BLaER1 (cell line): Measurements from ENCODE around the gene CLSTN3.

Experiments used
- H3K27ac ChIP-seq: shearing (Covaris generic); formaldehyde crosslinking; 2 replicates; pipeline ENCODE4 v1.8.1; 2022
- H3K27me3 ChIP-seq: shearing (Covaris generic); formaldehyde crosslinking; 2 replicates; pipeline ENCODE4 v1.8.1; 2022
- H3K36me3 ChIP-seq: shearing (Covaris generic); formaldehyde crosslinking; 2 replicates; pipeline ENCODE4 v1.8.1; 2022
- H3K4me1 ChIP-seq: shearing (Covaris generic); formaldehyde crosslinking; 2 replicates; pipeline ENCODE4 v1.8.1; 2022
- H3K4me2 ChIP-seq: shearing (Covaris generic); formaldehyde crosslinking; 2 replicates; pipeline ENCODE4 v1.8.1; 2022
- H3K4me3 ChIP-seq: shearing (Covaris generic); formaldehyde crosslinking; 2 replicates; pipeline ENCODE4 v1.8.1; 2022
- H3K9ac ChIP-seq: shearing (Covaris generic); formaldehyde crosslinking; 2 replicates; pipeline ENCODE4 v1.8.1; 2022
- H3K9me3 ChIP-seq: shearing (Covaris generic); formaldehyde crosslinking; 2 replicates; pipeline ENCODE4 v1.8.1; 2022
- H4K20me1 ChIP-seq: shearing (Covaris generic); formaldehyde crosslinking; 2 replicates; pipeline ENCODE4 v1.8.1; 2022
- Cebpa-rat ChIP-seq: shearing (Covaris generic); IDR thresholded peaks from 2 replicates; pipeline ENCODE4 v1.8.1; 2022

Gene CLSTN3

GRCh38 chr12:7134396-7135166 is 4.4 kb downstream of the CLSTN3 start:
- Histone ChIP-seq H3K9me3 (no peaks in the 10 kb centered on the region), H3K36me3 (peaks cover 65% of the 10 kb centered on the region), H4K20me1 (peaks cover 12% of the 10 kb centered on the region; the same call in 1 of the 2 replicates), H3K4me2 (no peak overlapping the region), H3K4me1 (peaks cover 31% of the 10 kb centered on the region), H3K9ac (no peak overlapping the region), H3K27ac (no peak overlapping the region), H3K4me3 (no peak overlapping the region), H3K27me3 (no peaks in the 10 kb centered on the region)
- TF ChIP-seq Cebpa-rat: no peak

- peaks cover 12% of the 10 kb centered on the region; the same call in 1 of the 2 replicates for H4K20me1 ChIP-seq
- H3K27ac ChIP-seq: no peak overlapping the region
- peaks cover 25% of the 10 kb centered on the region for H3K4me1 ChIP-seq
- no peaks in the 10 kb centered on the region for H3K27me3 ChIP-seq
- H3K36me3 ChIP-seq: peaks cover 79% of the 10 kb centered on the region
- no peak overlapping the region for H3K4me2 ChIP-seq
- H3K9me3 ChIP-seq: no peaks in the 10 kb centered on the region
- no peak for TF ChIP-seq Cebpa-rat
- no peak overlapping the region for H3K4me3 ChIP-seq
- H3K9ac ChIP-seq: no peak overlapping the region
Observed at GRCh38 chr12:7136071-7136470, 5.9 kb downstream of the CLSTN3 start.

- Histone ChIP-seq H3K27ac (no peak overlapping the region), H4K20me1 (peaks cover 12% of the 10 kb centered on the region; the same call in 1 of the 2 replicates), H3K9me3 (no peaks in the 10 kb centered on the region), H3K27me3 (no peaks in the 10 kb centered on the region), H3K4me2 (no peak overlapping the region), H3K9ac (no peak overlapping the region), H3K4me3 (no peak overlapping the region), H3K36me3 (peaks cover 85% of the 10 kb centered on the region), H3K4me1 (peaks cover 19% of the 10 kb centered on the region)
- TF ChIP-seq Cebpa-rat: no peak
Observed at GRCh38 chr12:7136676-7137075, 6.5 kb downstream of the CLSTN3 start.

GRCh38 chr12:7137908-7138307 is 7.7 kb downstream of the CLSTN3 start:
- H3K27me3 ChIP-seq: no peaks in the 10 kb centered on the region
- no peak overlapping the region for H3K4me2 ChIP-seq
- TF ChIP-seq Cebpa-rat: no peak
- H3K4me3 ChIP-seq: no peak overlapping the region
- no peak overlapping the region for H3K27ac ChIP-seq
- H3K9ac ChIP-seq: no peak overlapping the region
- H3K9me3 ChIP-seq: no peaks in the 10 kb centered on the region
- H3K4me1 ChIP-seq: peaks cover 6% of the 10 kb centered on the region
- H4K20me1 ChIP-seq: 0 out of 2 replicates have a peak, but pooled peaks cover 4% of the 10 kb centered on the region
- peaks cover 95% of the 10 kb centered on the region for H3K36me3 ChIP-seq

- Histone ChIP-seq H3K27ac (no peak overlapping the region), H3K27me3 (no peaks in the 10 kb centered on the region), H3K9ac (no peak overlapping the region), H4K20me1 (no peaks in the 10 kb centered on the region), H3K4me1 (no peaks in the 10 kb centered on the region), H3K4me2 (no peak overlapping the region), H3K9me3 (no peaks in the 10 kb centered on the region), H3K4me3 (no peak overlapping the region), H3K36me3 (peaks cover 93% of the 10 kb centered on the region)
- TF ChIP-seq Cebpa-rat: no peak
Observed at GRCh38 chr12:7139200-7139599, 9.0 kb downstream of the CLSTN3 start.

DNA sequence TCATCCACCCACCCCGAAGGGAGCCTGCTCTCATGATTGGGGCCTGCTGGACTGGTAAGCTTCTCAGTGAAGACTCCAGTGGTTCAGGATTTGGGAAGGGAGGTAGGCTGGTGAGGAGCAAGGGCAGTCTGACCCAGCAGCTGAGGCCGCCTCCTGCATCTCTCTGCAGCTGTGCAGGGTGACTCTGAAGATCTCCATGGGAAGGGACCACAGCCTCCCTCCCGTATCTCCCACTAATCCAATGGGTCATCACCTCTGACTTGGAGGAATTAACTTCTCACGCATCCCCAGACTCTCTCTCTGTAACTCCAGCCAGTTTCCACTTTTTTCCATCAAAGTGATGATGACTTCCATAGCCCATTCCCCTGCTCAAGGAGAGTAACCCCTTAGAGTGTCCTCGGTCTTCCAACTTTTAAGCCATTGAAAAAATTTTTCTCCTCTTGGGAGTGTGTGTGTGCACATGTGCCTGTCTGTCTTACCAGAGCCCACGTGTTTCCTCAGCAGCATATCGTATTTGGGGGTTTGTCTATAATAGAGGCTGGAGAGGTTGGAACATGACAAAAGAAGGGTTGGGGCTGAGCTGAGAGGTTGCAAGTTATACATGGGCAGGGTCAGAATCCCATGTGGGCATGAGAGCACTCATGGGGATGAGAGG is 11.3 kb downstream of the CLSTN3 start:
- H3K4me1 ChIP-seq: no peaks in the 10 kb centered on the region
- no peak overlapping the region for H3K27ac ChIP-seq
- no peaks in the 10 kb centered on the region for H3K27me3 ChIP-seq
- H4K20me1 ChIP-seq: no peaks in the 10 kb centered on the region
- no peak overlapping the region for H3K4me2 ChIP-seq
- no peak for TF ChIP-seq Cebpa-rat
- H3K9ac ChIP-seq: no peak overlapping the region
- no peaks in the 10 kb centered on the region for H3K9me3 ChIP-seq
- peaks cover 89% of the 10 kb centered on the region for H3K36me3 ChIP-seq
- no peak overlapping the region for H3K4me3 ChIP-seq

- H3K4me3 ChIP-seq: no peak overlapping the region
- H3K27ac ChIP-seq: no peak overlapping the region
- H3K36me3 ChIP-seq: peaks cover 89% of the 10 kb centered on the region
- no peak overlapping the region for H3K9ac ChIP-seq
- H3K4me1 ChIP-seq: no peaks in the 10 kb centered on the region
- no peaks in the 10 kb centered on the region for H4K20me1 ChIP-seq
- H3K4me2 ChIP-seq: no peak overlapping the region
- no peaks in the 10 kb centered on the region for H3K9me3 ChIP-seq
- TF ChIP-seq Cebpa-rat: no peak
- no peaks in the 10 kb centered on the region for H3K27me3 ChIP-seq
Observed at GRCh38 chr12:7142056-7142644, 12.0 kb downstream of the CLSTN3 start.

- TF ChIP-seq Cebpa-rat: no peak
- Histone ChIP-seq H4K20me1 (no peaks in the 10 kb centered on the region), H3K4me1 (no peaks in the 10 kb centered on the region), H3K4me2 (no peak overlapping the region), H3K27ac (no peak overlapping the region), H3K9ac (no peak overlapping the region), H3K36me3 (peaks cover 87% of the 10 kb centered on the region), H3K4me3 (no peak overlapping the region), H3K9me3 (no peaks in the 10 kb centered on the region), H3K27me3 (no peaks in the 10 kb centered on the region)
Observed at GRCh38 chr12:7142809-7143465, 12.8 kb downstream of the CLSTN3 start.

DNA sequence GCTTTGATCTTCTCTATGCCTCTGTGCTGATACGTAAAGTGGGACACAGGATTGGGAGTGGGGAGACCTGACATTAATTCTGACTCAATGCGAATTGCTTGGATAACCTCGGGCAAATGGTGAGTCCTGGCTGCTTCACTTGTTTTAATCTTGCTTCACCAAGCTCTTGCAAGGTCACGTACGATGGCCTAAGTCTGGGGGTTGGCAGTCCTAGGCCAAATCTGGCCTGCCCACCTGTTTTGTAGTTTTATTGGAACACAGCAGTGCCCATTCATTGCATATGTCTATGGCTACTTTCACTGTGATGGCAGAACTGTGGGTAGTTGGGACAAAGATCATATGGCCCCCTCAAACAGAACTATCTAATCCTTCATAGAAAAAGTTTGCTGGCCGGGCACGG is 13.4 kb downstream of the CLSTN3 start:
- H3K9me3 ChIP-seq: no peaks in the 10 kb centered on the region
- no peak for TF ChIP-seq Cebpa-rat
- no peaks in the 10 kb centered on the region for H3K4me1 ChIP-seq
- peaks cover 87% of the 10 kb centered on the region for H3K36me3 ChIP-seq
- H4K20me1 ChIP-seq: no peaks in the 10 kb centered on the region
- no peak overlapping the region for H3K4me3 ChIP-seq
- H3K27ac ChIP-seq: no peak overlapping the region
- no peak overlapping the region for H3K4me2 ChIP-seq
- H3K9ac ChIP-seq: no peak overlapping the region
- no peaks in the 10 kb centered on the region for H3K27me3 ChIP-seq
